GM21723 (cell line): ENCODE measurements around the gene THSD7B.
"Not testable (repeated sequence)": the region's sequence is repeated elsewhere in the genome, so short reads cannot be mapped to it uniquely, and the experiment has no call there.

Experiments
- ATAC-seq: cut with Tn5 transposase; IDR thresholded peaks from one replicate; pipeline ENCODE4 v1.9.1; 2021; ENCODE audit warnings: mild to moderate bottlenecking, moderate library complexity; ENCODE audit not compliant: unreplicated experiment

Gene THSD7B

DNA sequence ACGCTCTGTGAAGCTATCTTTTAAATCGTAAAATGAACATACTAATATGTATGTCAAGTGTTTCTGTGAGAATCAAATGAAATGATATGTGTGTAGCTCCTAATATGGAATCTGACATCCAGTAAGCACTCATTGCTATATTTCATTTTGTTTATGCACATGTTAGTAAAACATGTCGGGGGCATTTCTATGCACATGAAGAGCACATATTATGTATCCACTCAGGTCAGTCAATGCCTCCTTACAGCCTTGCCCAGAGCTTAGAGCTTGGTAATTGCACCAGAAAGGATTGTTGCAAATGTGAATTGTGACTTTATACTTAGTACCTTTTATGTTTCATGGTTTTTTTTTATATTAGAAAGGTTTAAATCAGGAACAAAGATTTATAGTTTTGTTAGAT is 735.3 kb downstream of the THSD7B start:
- ATAC-seq = no peak

DNA sequence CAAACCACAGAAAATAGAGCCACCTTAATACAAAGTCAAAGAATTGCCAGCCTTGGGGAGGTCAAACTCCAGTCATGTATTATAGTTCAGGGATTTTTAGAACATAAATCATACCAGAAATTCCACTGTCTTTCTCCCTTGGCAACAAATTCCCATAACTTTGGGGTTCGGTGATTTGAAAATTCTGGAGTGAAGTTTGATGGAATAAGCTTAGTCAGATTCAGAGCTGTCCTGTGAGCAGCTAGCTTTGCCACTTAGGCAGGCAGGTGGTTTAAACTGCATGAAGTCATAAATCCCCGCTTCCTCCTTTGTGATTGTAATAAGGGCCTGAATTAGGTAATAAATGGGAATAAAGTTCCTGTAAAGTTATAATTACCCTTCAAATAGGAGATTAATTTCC is 741.9 kb downstream of the THSD7B start:
- ATAC-seq = no peak

GRCh38 chr2:137508739-137509384 is 743.5 kb downstream of the THSD7B start:
- no peak for ATAC-seq

DNA sequence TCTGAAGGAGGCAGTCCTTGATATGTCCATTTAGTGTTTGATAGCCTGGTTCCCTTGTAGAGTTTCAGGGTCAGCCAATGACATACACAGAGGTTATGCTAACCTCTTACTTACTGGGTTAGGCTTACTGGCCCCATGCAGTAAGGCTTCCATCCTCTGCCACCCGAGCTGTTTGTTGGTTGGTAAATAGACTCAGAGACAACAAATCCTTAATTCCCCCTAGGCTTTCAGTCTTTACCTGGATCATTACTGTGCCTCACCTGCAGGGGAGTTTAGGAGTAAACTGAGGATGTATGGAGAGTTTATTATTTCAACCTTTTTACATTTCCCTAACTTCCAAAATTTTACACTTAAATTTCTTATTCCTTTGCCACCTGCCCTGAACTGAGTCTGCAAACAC is 746.2 kb downstream of the THSD7B start:
- ATAC-seq = no peak

GRCh38 chr2:137521653-137522619 is 756.6 kb downstream of the THSD7B start:
- no peak for ATAC-seq

DNA sequence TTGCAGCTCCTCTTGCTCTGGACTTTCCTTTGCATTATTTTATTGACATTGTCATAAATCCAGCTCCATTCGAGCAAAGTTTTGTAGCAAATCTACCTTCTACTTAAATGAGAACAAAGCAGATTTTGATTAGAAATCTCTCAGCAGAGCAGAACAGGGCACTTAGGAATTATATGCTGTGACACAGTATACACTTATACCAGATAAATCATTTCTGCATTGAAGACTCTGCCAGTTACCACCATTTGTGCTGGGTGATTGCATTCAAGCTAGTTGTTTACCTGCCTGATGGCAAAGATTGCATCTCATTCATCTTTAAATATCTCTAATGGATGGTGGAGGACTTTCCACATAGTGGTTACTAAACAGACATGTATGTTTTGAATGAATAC is 757.3 kb downstream of the THSD7B start:
- no peak for ATAC-seq

DNA sequence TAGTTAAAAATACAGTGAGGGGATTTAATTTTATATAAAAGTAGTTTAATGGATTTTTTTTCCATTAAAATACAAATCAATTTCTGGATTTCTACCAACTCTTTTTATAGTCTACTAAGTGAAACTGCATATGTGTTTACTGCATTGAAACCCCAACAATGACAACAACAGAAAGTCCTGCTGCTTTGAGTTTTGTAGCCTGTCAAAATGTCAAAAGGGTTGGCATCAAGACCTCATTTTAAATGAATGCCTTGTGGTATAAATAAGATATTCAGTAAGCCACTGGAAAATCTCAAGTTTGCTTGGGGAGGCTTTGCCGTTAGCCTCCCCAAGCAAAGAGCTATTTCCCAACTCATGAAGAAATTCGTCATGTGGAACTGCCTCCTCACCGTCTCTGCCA is 758.6 kb downstream of the THSD7B start:
- no peak for ATAC-seq

- no peak for ATAC-seq
Observed at GRCh38 chr2:137525132-137525531, 759.8 kb downstream of the THSD7B start.

DNA sequence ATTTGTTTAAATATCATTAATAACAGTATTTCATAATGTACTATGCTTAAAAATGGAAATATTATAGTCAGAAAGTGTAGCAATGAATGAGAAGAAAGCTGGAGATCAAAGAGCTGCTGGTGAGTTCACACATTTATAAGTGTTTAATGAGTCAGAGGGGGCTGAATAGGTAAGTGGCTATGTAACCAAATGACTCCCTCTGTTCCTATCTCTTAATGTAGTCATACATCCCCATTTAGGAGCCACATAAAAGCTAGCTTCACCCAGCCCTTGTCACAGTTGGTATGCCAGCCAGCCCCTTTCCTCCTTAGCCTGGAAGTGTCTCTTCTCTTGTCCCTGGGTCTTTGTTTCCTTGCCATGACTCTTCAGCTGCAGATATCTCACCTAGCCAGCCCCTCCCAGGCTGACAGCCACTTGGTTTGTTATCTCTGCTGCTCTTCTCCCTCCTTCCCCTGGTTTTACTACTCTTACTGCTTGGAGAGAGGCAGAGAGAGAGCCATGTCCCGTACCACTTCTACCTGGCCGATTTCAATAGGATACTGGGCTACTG is 760.4 kb downstream of the THSD7B start:
- ATAC-seq = no peak

DNA sequence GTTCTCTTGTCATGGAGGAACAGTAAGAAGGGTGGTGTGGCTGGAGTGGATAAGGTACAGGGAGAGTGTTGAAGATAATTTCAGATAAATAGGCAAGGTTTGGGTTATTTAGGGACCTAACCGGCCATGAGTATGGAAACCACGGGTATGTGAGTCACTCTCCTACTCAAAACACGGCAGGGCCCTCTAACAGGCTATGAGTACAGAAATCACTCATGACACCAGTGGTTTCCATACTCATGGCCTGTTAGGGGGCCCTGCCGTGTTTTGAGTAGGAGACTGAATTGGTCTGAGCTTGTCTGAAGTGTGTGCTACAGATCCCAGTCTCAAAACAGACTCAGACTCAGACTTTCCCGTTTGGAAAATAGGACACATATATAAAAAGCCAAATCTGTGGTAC is 770.6 kb downstream of the THSD7B start:
- no peak for ATAC-seq

DNA sequence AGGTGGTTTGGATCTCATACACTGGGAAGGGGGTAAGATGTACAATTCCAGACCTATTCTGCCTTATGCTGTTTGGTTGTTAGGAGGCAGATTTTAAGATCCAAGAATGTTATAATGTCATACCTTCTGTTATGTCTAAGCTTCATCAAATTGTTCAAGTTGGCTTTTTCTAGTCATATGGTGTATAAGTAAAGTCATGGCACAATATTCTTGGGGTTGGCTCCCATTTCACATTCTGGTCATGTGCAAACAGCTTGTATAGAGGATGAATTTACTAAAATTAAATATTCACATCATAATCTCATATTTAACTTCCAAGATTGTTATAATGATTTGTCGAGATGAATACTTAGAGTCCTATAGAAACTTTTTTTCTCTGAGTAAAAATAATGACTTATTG is 774.0 kb downstream of the THSD7B start:
- ATAC-seq = no peak

DNA sequence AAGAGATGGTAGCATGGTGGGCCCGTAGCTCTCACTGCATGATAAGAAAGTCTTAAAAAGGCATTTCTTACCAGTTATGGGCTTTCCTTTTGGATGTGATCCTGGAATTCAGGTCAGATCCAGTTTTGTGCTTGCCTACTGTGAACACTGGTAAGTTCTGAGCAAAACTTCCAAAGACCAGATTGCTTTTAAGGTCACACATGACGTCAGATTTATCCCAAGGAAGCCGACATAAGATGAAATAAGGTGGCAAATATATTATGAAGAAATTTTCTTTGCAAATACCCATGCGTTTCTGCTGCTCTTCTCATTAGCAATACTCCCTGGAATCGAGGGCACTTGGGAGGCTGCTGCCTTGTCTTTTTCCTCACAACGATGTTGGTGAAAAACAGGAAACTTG is 782.5 kb downstream of the THSD7B start:
- ATAC-seq = no peak

- no peak for ATAC-seq
Observed at GRCh38 chr2:137566387-137566786, 801.0 kb downstream of the THSD7B start.

DNA sequence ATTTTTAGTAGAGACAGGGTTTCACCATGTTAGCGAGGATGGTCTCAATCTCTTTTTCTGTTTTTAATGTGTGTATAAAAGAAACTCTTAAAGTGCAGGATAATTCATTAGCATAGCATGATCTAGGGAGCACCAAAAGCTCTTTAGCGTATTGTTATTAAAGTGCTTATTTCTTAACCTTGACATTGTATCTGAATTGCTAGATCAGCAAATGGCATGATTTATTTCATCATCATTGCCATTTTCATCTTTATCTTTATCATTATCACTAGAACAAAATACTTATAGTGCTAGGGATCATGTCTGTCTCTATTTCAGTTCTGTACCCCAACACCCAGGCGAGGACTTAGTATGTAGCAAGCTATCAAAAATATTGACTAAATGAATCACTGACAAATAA is 805.1 kb downstream of the THSD7B start:
- no peak for ATAC-seq

DNA sequence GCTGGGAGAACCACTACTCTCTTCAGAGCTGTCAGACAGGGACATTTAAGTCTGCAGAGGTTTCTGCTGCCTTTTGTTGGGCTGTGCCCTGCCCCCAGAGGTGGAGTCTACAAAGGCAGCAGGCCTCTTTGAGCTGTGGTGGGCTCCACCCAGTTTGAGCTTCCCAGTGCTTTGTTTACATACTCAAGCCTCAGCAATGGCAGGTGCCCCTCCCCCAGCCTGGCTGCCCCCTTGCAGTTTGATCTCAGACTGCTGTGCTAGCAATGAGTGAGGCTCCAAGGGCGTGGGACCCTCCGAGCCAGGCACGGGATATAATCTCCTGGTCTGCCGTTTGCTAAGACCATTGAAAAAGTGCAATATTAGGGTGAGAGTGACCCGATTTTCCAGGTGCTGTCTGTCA is 822.5 kb downstream of the THSD7B start:
- not testable (repeated sequence) for ATAC-seq

- not testable (repeated sequence) for ATAC-seq
Observed at GRCh38 chr2:137588578-137588977, 823.2 kb downstream of the THSD7B start.

- no peak for ATAC-seq
Observed at GRCh38 chr2:137590102-137590501, 824.8 kb downstream of the THSD7B start.

- no peak for ATAC-seq
Observed at GRCh38 chr2:137607722-137608318, 842.5 kb downstream of the THSD7B start.

GRCh38 chr2:137638932-137639331 is 873.6 kb downstream of the THSD7B start:
- ATAC-seq = no peak

DNA sequence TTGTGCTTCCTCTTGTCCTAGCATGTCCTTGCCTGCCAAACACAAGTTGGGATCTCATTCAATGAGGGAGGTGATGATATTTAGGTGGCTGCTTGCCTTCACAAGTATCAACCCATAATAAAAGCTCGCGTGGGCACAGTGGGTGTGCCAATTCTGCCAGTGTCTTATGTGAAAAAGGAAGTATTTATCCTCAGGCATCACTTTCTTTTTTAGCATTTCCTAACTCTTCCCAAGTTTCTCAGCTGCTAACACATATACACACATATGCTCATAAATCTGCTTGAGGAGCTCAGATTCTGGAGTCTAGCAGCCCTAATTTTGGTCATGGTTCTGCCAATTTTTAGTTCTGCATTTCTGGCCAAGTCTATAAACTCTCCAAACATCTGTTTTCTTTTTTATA is 879.4 kb downstream of the THSD7B start:
- ATAC-seq = no peak

DNA sequence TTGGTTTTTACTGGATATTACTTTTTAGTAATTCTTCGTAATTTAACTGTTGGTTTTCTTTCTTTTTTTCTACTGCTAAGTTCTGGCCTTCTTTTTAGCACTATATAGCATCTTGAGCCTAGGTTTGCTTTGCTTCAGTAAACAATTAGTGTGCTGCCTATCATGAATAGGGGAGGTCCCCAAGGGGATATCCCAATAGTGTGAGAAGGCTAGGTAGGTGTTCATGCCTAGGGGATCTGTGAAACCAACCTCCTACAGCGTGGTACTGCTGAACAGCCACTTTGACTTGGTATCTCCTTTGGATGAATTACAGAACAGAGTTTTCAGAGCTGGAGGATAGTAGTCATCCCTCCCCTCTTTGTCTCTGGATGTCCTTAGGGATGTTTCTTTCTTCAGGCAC is 888.7 kb downstream of the THSD7B start:
- ATAC-seq = no peak

- no peak for ATAC-seq
Observed at GRCh38 chr2:137655814-137656213, 890.5 kb downstream of the THSD7B start.
